Measurements from ENCODE around the gene VEGFC. TPM values are rescaled to one million over a fixed set of nuclear protein-coding genes. Genes with fewer than 3 reads are reported as not detected.

Gene VEGFC
- total RNA-seq, 1 experiment from 2014 or later = not detected

DNA sequence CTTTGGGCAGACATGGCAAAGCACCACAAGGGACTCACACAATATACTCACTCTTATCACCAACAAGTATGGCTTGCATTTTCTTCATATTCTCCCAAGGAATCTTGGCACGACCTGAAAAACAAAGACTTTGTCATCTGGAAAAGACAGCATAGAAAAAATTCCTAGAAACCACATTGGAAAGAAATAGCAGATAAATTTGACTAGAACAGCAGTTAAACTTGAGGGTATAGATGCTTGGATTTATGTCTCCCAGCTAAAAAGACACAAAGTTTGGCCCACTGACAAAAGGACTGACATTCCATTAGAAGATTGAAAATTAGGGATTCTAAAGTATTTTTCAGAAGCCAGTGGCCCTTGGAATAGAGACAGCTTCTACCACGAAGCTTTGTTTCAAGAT is 6.9 kb upstream of the VEGFC start:
- H3K4me3 ChIP-seq (ENCODE audit: low read depth, low read length) = no peak overlapping the region
- ChIA-PET CTCF (no interaction called here), POLR2A (no interaction called here)
- TF ChIP-seq, protein P1, sequence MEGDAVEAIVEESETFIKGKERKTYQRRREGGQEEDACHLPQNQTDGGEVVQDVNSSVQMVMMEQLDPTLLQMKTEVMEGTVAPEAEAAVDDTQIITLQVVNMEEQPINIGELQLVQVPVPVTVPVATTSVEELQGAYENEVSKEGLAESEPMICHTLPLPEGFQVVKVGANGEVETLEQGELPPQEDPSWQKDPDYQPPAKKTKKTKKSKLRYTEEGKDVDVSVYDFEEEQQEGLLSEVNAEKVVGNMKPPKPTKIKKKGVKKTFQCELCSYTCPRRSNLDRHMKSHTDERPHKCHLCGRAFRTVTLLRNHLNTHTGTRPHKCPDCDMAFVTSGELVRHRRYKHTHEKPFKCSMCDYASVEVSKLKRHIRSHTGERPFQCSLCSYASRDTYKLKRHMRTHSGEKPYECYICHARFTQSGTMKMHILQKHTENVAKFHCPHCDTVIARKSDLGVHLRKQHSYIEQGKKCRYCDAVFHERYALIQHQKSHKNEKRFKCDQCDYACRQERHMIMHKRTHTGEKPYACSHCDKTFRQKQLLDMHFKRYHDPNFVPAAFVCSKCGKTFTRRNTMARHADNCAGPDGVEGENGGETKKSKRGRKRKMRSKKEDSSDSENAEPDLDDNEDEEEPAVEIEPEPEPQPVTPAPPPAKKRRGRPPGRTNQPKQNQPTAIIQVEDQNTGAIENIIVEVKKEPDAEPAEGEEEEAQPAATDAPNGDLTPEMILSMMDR (IDR thresholded peaks at IDR 0.05; ENCODE audit: insufficient read depth in 1 of 2, low read depth in 1 of 2, low read length in 1 of 2, severe bottlenecking in 1 of 2, unreplicated experiment in 1 of 2) = no peak
- H3K27me3 ChIP-seq (replicated peaks; ENCODE audit: control insufficient read depth, insufficient read depth, low read length) = no peaks in the 10 kb centered on the region
- BruUV-seq (replicated peaks) = no TSS peak
- Mint-ChIP-seq H3K4me3 (ENCODE audit: unreplicated experiment) (no peak overlapping the region), H3K4me1 (ENCODE audit: low read depth, unreplicated experiment) (no peaks in the 10 kb centered on the region), H3K9me3 (ENCODE audit: unreplicated experiment) (no peaks in the 10 kb centered on the region), H3K27me3 (ENCODE audit: insufficient read depth, unreplicated experiment) (no peaks in the 10 kb centered on the region), H3K27ac (ENCODE audit: unreplicated experiment) (no peak overlapping the region), H3K36me3 (ENCODE audit: insufficient read depth, unreplicated experiment) (no peaks in the 10 kb centered on the region)
- intact Hi-C loops (cut with micrococcal nuclease; ENCODE audit: unreplicated experiment) = no loop called here
- H3K9me3 ChIP-seq = no peaks in the 10 kb centered on the region
- no peaks in the 10 kb centered on the region for H3K4me1 ChIP-seq
- no peaks in the 10 kb centered on the region for H3K36me3 ChIP-seq (ENCODE audit: control insufficient read depth, insufficient read depth, low read length)
- DNase-seq = no peak

DNA sequence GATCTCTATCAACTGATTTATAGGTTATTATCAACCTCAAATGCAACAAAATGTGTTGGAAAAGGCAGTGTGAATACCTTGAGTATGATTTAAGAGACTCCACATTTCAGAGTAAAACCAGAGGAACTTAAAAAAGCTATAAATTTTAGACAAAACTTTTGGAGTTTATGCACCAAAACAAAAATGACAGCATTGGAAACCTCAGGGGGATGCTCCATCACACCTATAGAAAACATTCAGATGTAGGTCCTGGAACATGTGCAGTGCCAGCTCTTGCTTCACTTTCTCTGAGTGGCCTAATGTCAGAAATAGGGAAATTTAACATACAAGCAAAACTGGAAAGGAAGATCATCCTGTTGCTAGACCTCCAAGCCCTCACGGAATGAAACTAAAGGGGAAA is 5.8 kb upstream of the VEGFC start:
- intact Hi-C loops (cut with micrococcal nuclease; ENCODE audit: unreplicated experiment) = no loop called here
- ChIA-PET POLR2A (no interaction called here), CTCF (no interaction called here)
- H3K36me3 Mint-ChIP-seq (ENCODE audit: insufficient read depth, unreplicated experiment) = no peaks in the 10 kb centered on the region
- no peak overlapping the region for H3K4me3 ChIP-seq (ENCODE audit: low read depth, low read length)
- no peaks in the 10 kb centered on the region for H3K4me1 Mint-ChIP-seq (ENCODE audit: low read depth, unreplicated experiment)
- no peaks in the 10 kb centered on the region for H3K9me3 Mint-ChIP-seq (ENCODE audit: unreplicated experiment)
- no TSS peak for BruUV-seq (replicated peaks)
- no peaks in the 10 kb centered on the region for H3K4me1 ChIP-seq
- no peak overlapping the region for H3K27ac Mint-ChIP-seq (ENCODE audit: unreplicated experiment)
- DNase-seq = no peak
- H3K27me3 Mint-ChIP-seq (ENCODE audit: insufficient read depth, unreplicated experiment) = no peaks in the 10 kb centered on the region
- H3K9me3 ChIP-seq = no peaks in the 10 kb centered on the region
- no peaks in the 10 kb centered on the region for H3K36me3 ChIP-seq (ENCODE audit: control insufficient read depth, insufficient read depth, low read length)
- no peak overlapping the region for H3K4me3 Mint-ChIP-seq (ENCODE audit: unreplicated experiment)
- TF ChIP-seq, protein P1 (IDR thresholded peaks at IDR 0.05; ENCODE audit: insufficient read depth in 1 of 2, low read depth in 1 of 2, low read length in 1 of 2, severe bottlenecking in 1 of 2, unreplicated experiment in 1 of 2) = no peak
- no peaks in the 10 kb centered on the region for H3K27me3 ChIP-seq (replicated peaks; ENCODE audit: control insufficient read depth, insufficient read depth, low read length)

DNA sequence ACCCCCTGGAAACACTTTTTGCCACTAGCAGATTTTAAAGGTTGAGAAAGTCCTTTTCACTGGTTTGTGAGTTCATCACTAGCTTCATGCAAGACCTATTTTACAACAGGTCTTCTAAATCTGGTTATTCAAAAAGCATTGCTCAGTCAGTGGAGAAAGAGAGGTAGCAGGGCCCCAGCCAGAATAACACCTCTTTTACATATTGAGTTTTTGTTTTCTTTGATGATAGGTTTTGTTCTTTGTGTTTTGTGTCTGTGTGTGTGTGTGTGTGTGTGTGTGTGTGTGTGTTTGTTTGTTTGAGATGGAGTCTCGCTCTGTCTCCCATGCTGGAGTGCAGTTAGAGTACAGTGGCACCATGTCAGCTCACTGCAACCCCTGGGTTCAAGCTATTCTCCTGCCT is 2.7 kb upstream of the VEGFC start:
- H3K4me3 ChIP-seq (ENCODE audit: low read depth, low read length) = no peak overlapping the region
- H3K4me3 Mint-ChIP-seq (ENCODE audit: unreplicated experiment) = no peak overlapping the region
- no peaks in the 10 kb centered on the region for H3K27me3 Mint-ChIP-seq (ENCODE audit: insufficient read depth, unreplicated experiment)
- TF ChIP-seq, protein P1 (IDR thresholded peaks at IDR 0.05; ENCODE audit: insufficient read depth in 1 of 2, low read depth in 1 of 2, low read length in 1 of 2, severe bottlenecking in 1 of 2, unreplicated experiment in 1 of 2) = no peak
- H3K9me3 Mint-ChIP-seq (ENCODE audit: unreplicated experiment) = no peaks in the 10 kb centered on the region
- no peaks in the 10 kb centered on the region for H3K36me3 ChIP-seq (ENCODE audit: control insufficient read depth, insufficient read depth, low read length)
- H3K4me1 ChIP-seq = no peaks in the 10 kb centered on the region
- H3K9me3 ChIP-seq = no peaks in the 10 kb centered on the region
- H3K27ac Mint-ChIP-seq (ENCODE audit: unreplicated experiment) = no peak overlapping the region
- BruUV-seq (replicated peaks) = no TSS peak
- H3K4me1 Mint-ChIP-seq (ENCODE audit: low read depth, unreplicated experiment) = no peaks in the 10 kb centered on the region
- ChIA-PET CTCF (no interaction called here), POLR2A (no interaction called here)
- intact Hi-C loops (cut with micrococcal nuclease; ENCODE audit: unreplicated experiment) = no loop called here
- no peak for DNase-seq
- no peaks in the 10 kb centered on the region for H3K27me3 ChIP-seq (replicated peaks; ENCODE audit: control insufficient read depth, insufficient read depth, low read length)
- no peaks in the 10 kb centered on the region for H3K36me3 Mint-ChIP-seq (ENCODE audit: insufficient read depth, unreplicated experiment)
